Fibroblast of villous mesenchyme (primary cell): ENCODE measurements around the gene ZNF277. TPM values are rescaled to one million over a fixed set of nuclear protein-coding genes. Genes with fewer than 3 reads are reported as not detected.

Source experiments
- DNase-seq: peaks from one replicate; pipeline ENCODE4 v3.0.0-alpha.2; 2010; ENCODE audit warnings: low read depth
- H3K4me3 ChIP-seq: 2 replicates; pipeline ENCODE4 v1.5.1; 2011; ENCODE audit warnings: low read depth, mild to moderate bottlenecking, low read length
- total RNA-seq: library from RNA; depleted of rRNA; stranded (reverse); fragments of >200 nt; gene quantifications from 2 replicates; pipeline ENCODE4 v1.2.3, GENCODE V29; 2012
- TF ChIP-seq, protein P1 (sequence below): IDR thresholded peaks from 2 replicates; pipeline ENCODE4 v1.5.1; 2012; ENCODE audit warnings: low read depth, mild to moderate bottlenecking, low read length; ENCODE audit not compliant: insufficient read depth

ZNF277 gene
- total RNA-seq, 1 donor, result 29.8 TPM

DNA sequence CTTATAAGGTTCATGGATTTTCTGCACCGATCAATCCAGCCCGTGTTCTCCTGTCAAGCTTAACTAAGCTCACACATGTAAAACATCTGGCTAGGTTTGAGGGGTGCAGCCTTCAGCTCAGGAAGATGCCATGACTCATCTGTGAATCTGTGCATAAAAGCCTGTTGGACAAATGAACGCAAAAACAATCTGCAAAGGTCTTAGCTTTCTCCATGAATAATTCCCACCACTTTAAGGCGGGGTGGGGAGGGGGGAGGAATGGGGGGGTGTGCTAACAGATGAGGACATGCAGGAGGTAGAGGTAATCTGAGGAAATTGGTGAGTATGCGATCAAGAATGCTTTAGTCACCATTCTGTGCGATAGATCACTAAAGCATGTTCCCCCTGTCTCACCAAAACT lies 5.1 kb upstream of the ZNF277 start:
- TF ChIP-seq, protein P1, sequence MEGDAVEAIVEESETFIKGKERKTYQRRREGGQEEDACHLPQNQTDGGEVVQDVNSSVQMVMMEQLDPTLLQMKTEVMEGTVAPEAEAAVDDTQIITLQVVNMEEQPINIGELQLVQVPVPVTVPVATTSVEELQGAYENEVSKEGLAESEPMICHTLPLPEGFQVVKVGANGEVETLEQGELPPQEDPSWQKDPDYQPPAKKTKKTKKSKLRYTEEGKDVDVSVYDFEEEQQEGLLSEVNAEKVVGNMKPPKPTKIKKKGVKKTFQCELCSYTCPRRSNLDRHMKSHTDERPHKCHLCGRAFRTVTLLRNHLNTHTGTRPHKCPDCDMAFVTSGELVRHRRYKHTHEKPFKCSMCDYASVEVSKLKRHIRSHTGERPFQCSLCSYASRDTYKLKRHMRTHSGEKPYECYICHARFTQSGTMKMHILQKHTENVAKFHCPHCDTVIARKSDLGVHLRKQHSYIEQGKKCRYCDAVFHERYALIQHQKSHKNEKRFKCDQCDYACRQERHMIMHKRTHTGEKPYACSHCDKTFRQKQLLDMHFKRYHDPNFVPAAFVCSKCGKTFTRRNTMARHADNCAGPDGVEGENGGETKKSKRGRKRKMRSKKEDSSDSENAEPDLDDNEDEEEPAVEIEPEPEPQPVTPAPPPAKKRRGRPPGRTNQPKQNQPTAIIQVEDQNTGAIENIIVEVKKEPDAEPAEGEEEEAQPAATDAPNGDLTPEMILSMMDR, result no peak
- DNase-seq, result peak; percentile 86
- H3K4me3 ChIP-seq, result no peak overlapping the region

- DNase-seq, result no peak
- H3K4me3 ChIP-seq, result no peak overlapping the region
- TF ChIP-seq, protein P1, result no peak
These were observed 4.7 kb upstream of the ZNF277 start for GRCh38 chr7:112201839-112202238.

DNA sequence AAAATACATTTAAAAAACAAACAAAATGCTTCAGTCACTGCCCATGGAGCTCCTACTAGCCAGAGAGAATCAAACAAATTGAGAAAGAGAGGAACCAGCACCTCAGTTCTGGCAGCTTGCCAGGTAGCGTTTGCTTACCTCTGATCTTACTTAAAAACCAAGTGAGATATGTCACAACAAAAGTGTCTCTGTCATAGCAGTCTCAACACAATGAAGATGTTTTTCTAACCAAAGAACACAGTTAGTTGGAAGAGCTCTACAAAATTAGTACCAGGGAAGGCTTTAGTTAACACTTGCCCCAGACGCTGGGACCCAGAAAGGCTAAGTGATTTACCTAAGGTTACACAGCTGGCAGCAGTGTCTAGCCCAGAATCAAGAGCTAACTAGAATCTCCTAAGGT lies 3.7 kb upstream of the ZNF277 start:
- TF ChIP-seq, protein P1, result no peak
- DNase-seq, result peak; percentile 58

DNA sequence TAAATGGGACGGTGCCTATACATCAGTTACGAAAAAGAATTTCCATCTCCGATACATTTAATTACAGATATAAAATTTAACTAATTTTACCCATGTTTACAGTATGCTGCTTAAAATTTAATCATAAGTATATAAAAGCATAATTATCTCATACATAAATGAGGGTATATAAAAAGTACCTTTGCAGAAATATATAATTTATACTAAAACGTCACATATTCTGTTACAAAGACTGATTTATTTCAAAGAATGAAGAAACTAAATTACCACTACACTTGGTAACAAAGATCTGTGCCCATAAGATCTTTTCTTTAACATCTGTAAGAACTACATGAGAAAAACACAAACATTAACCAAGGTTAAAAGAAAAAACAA lies 3.1 kb upstream of the ZNF277 start:
- no peak for DNase-seq
- peak overlapping the region; percentile 85 for H3K4me3 ChIP-seq
- TF ChIP-seq, protein P1, result no peak

More for the DNA sequence above, 3.7 kb upstream of the ZNF277 start:
- no peak overlapping the region for H3K4me3 ChIP-seq

- TF ChIP-seq, protein P1, result no peak
- peak overlapping the region; percentile 85 for H3K4me3 ChIP-seq
- peak; percentile 25 for DNase-seq
These were observed 1.8 kb upstream of the ZNF277 start for GRCh38 chr7:112204499-112205342.

GRCh38 chr7:112205343-112206237 lies 905 bp upstream of the ZNF277 start:
- peak overlapping the region; percentile 85 for H3K4me3 ChIP-seq
- TF ChIP-seq, protein P1, result no peak
- peak; percentile 78 for DNase-seq
